Ishikawa (cell line): ENCODE data around the gene EHBP1L1.

Experiments
- EP300 ChIP-seq: IDR thresholded peaks from 2 replicates; pipeline ENCODE4 v1.6.1; 2012; ENCODE audit warnings: borderline replicate concordance
- FOXM1 ChIP-seq: IDR thresholded peaks from 2 replicates; pipeline ENCODE4 v1.6.1; 2012; ENCODE audit warnings: low read depth, borderline replicate concordance
- TAF1 ChIP-seq: IDR thresholded peaks from 2 replicates; pipeline ENCODE4 v1.6.1; 2012; ENCODE audit warnings: low read depth, mild to moderate bottlenecking
- TCF12 ChIP-seq: IDR thresholded peaks from 2 replicates; pipeline ENCODE4 v1.6.1; 2012; ENCODE audit warnings: low read depth
- TF ChIP-seq, protein P1 (sequence below): IDR thresholded peaks from 2 replicates; pipeline ENCODE4 v1.6.1; 2012; ENCODE audit warnings: low read depth, mild to moderate bottlenecking

DNA sequence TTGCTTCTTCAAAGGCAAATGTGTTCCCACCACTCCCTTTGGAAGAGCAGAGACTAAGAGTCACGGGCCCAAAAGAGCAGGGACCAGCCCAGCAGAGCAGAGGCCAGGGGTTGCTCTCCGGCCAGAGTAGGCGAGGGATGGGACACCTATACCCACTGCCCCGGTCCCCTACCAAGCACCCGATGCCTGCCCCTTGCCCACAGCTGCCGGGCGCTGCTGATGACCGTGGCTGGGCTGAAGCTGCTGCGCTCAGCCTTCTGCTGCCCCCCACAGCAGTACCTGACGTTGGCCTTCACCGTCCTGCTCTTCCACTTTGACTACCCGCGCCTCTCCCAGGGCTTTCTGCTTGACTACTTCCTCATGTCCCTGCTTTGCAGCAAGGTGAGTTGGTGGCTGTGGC, 51.3 kb downstream of the EHBP1L1 start:
- no peak for TF ChIP-seq TAF1
- TF ChIP-seq FOXM1: no peak
- TF ChIP-seq, protein P1, sequence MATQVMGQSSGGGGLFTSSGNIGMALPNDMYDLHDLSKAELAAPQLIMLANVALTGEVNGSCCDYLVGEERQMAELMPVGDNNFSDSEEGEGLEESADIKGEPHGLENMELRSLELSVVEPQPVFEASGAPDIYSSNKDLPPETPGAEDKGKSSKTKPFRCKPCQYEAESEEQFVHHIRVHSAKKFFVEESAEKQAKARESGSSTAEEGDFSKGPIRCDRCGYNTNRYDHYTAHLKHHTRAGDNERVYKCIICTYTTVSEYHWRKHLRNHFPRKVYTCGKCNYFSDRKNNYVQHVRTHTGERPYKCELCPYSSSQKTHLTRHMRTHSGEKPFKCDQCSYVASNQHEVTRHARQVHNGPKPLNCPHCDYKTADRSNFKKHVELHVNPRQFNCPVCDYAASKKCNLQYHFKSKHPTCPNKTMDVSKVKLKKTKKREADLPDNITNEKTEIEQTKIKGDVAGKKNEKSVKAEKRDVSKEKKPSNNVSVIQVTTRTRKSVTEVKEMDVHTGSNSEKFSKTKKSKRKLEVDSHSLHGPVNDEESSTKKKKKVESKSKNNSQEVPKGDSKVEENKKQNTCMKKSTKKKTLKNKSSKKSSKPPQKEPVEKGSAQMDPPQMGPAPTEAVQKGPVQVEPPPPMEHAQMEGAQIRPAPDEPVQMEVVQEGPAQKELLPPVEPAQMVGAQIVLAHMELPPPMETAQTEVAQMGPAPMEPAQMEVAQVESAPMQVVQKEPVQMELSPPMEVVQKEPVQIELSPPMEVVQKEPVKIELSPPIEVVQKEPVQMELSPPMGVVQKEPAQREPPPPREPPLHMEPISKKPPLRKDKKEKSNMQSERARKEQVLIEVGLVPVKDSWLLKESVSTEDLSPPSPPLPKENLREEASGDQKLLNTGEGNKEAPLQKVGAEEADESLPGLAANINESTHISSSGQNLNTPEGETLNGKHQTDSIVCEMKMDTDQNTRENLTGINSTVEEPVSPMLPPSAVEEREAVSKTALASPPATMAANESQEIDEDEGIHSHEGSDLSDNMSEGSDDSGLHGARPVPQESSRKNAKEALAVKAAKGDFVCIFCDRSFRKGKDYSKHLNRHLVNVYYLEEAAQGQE: no peak
- TF ChIP-seq TCF12: no peak
- TF ChIP-seq EP300: no peak
